Measurements from ENCODE around the gene PWWP2B.

- no peak for TF ChIP-seq CTCF (IDR thresholded peaks at IDR 0.05; ENCODE audit: insufficient read depth, low read depth, low read length)
- TF ChIP-seq EZH2 (IDR thresholded peaks at IDR 0.05; ENCODE audit: insufficient read depth, low read length) = no peak
These were observed 64.2 kb downstream of the PWWP2B start for GRCh38 chr10:132461103-132461682.
